ENCODE measurements around the gene CNPY4. TPM values are rescaled to one million over a fixed set of nuclear protein-coding genes. Genes with fewer than 3 reads are reported as not detected.

The CNPY4 gene
- total and polyA plus RNA-seq, 2 donors (not counting 3 experiments of a cell fraction or from before 2014, with no cell fraction given), result 28.6 to 33.7 TPM

DNA sequence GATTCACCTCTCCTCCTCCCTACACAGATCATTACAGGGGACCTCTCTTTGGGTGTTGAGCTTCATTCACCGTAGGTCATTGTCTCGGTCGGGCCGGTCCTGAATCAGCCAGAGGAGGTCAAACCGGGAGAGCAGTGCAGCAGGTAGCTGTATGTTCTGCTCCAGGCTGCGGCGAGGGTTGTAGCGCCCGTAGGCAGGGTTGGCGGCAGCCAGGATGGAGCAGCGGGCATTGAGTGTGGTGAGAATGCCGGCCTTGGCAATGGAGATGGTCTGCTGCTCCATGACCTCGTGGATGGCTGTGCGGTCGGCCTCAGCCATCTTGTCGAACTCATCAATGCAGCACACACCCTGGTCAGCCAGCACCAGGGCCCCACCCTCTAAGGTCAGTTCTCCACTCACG, 23.7 kb upstream of the CNPY4 start:
- Histone ChIP-seq H3K27ac (ENCODE audit: insufficient read depth, low read depth, low read length) (no peak overlapping the region), H3K9me1 (replicated peaks; ENCODE audit: control insufficient read depth, extremely low read depth, insufficient read depth, low read length) (no peaks in the 10 kb centered on the region), H3K27me3 (ENCODE audit: control insufficient read depth in 2 of 2, insufficient read depth in 2 of 2, low read length in 2 of 2) (no peaks in the 10 kb centered on the region), H3K9me3 (replicated peaks; ENCODE audit: control insufficient read depth, insufficient read depth, low read length) (no peaks in the 10 kb centered on the region), H4K20me1 (replicated peaks; ENCODE audit: control insufficient read depth, extremely low read depth, insufficient read depth, low read length) (no peaks in the 10 kb centered on the region), H3K4me1 (ENCODE audit: control insufficient read depth, extremely low read depth, insufficient read depth, low read length) (peaks cover 21% of the 10 kb centered on the region), H3K9ac (replicated peaks; ENCODE audit: extremely low read depth, insufficient read depth, low read length) (no peak overlapping the region), H3K79me2 (ENCODE audit: control insufficient read depth, insufficient read depth, low read length) (peaks cover 41% of the 10 kb centered on the region), H3K4me2 (ENCODE audit: insufficient read depth, low read length) (no peak overlapping the region), H2AFZ (ENCODE audit: low read depth, low read length) (no peak overlapping the region), H3K4me3 (replicated peaks in 1 of 3; ENCODE audit: insufficient read depth in 1 of 3, low read depth in 1 of 3, low read length in 3 of 3) (no peak overlapping the region), H3K36me3 (ENCODE audit: control insufficient read depth in 2 of 2, extremely low read depth in 1 of 2, insufficient read depth in 2 of 2, low read length in 2 of 2) (peaks cover 55 to 57% of the 10 kb centered on the region in 2 experiments)
- TF ChIP-seq FOS (IDR thresholded peaks at IDR 0.05; ENCODE audit: borderline replicate concordance, insufficient read depth, low read length) (no peak), POLR2A (IDR thresholded peaks at IDR 0.05; ENCODE audit: low read depth, low read length) (no peak), EZH2 (IDR thresholded peaks at IDR 0.05; ENCODE audit: borderline replicate concordance, low read depth, low read length, severe bottlenecking) (no peak), POLR2AphosphoS5 (IDR thresholded peaks at IDR 0.05; ENCODE audit: insufficient read depth, low read depth, low read length) (no peak), GATA2 (IDR thresholded peaks at IDR 0.05; ENCODE audit: insufficient read depth, insufficient read length, low read depth, low read length) (no peak), JUN (IDR thresholded peaks at IDR 0.05; ENCODE audit: borderline replicate concordance, insufficient read depth, insufficient read length, low read depth) (no peak), MYC (IDR thresholded peaks at IDR 0.05; ENCODE audit: low read depth, low read length) (no peak)
- TF ChIP-seq, protein P1, sequence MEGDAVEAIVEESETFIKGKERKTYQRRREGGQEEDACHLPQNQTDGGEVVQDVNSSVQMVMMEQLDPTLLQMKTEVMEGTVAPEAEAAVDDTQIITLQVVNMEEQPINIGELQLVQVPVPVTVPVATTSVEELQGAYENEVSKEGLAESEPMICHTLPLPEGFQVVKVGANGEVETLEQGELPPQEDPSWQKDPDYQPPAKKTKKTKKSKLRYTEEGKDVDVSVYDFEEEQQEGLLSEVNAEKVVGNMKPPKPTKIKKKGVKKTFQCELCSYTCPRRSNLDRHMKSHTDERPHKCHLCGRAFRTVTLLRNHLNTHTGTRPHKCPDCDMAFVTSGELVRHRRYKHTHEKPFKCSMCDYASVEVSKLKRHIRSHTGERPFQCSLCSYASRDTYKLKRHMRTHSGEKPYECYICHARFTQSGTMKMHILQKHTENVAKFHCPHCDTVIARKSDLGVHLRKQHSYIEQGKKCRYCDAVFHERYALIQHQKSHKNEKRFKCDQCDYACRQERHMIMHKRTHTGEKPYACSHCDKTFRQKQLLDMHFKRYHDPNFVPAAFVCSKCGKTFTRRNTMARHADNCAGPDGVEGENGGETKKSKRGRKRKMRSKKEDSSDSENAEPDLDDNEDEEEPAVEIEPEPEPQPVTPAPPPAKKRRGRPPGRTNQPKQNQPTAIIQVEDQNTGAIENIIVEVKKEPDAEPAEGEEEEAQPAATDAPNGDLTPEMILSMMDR (IDR thresholded peaks at IDR 0.05; ENCODE audit: extremely low read depth in 1 of 2, insufficient read depth in 1 of 2, low read depth in 1 of 2, low read length in 2 of 2), result no peak
- TF ChIP-seq, protein P2, sequence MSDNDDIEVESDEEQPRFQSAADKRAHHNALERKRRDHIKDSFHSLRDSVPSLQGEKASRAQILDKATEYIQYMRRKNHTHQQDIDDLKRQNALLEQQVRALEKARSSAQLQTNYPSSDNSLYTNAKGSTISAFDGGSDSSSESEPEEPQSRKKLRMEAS (IDR thresholded peaks at IDR 0.05; ENCODE audit: insufficient read depth, insufficient read length), result no peak
- CTCF ChIA-PET, result no interaction called here
- DNase-seq (ENCODE audit: low read depth, low spot score), result no peak
- intact Hi-C loops (cut with micrococcal nuclease) (no loop called here), dilution Hi-C loops (cut with MboI; ENCODE audit: extremely low pct_ligation_motif_present, low sequenced_read_pairs) (no loop called here)
- no TSS peak for BruUV-seq (replicated peaks)
- FAIRE-seq, result no peak
- POLR2A ChIA-PET, result no interaction called here
